ENCODE results near the gene EGFL7.

DNA sequence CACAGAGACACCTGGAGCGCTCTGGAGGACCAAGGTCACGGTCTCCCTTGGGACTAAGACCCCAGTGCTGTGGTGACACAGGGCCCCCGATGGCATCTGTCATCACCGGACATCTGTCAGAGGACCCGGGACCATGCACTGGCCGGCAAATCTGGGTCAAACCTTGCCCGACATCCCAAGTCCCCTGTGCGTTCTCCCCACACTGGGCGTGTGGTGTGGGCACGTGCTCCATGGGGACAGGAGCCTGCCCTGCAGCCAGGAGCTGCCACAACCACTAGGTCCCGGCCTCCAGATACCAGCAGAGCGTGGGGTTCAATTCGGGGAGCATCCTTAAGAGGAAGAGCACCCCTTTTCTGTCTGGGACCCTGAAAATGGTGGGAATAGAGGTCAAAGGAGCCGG is 21.0 kb downstream of the EGFL7 start:
- TF ChIP-seq, protein P1, sequence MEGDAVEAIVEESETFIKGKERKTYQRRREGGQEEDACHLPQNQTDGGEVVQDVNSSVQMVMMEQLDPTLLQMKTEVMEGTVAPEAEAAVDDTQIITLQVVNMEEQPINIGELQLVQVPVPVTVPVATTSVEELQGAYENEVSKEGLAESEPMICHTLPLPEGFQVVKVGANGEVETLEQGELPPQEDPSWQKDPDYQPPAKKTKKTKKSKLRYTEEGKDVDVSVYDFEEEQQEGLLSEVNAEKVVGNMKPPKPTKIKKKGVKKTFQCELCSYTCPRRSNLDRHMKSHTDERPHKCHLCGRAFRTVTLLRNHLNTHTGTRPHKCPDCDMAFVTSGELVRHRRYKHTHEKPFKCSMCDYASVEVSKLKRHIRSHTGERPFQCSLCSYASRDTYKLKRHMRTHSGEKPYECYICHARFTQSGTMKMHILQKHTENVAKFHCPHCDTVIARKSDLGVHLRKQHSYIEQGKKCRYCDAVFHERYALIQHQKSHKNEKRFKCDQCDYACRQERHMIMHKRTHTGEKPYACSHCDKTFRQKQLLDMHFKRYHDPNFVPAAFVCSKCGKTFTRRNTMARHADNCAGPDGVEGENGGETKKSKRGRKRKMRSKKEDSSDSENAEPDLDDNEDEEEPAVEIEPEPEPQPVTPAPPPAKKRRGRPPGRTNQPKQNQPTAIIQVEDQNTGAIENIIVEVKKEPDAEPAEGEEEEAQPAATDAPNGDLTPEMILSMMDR (IDR thresholded peaks at IDR 0.05) = no peak
- TF ChIP-seq POLR2AphosphoS5 (IDR thresholded peaks at IDR 0.05) = no peak
- TF ChIP-seq POLR2A (IDR thresholded peaks at IDR 0.05) = no peak

All from prostate gland (tissue), 2 donors.